ENCODE results near the gene SPDYE6.
"Not testable (repeated sequence)": the region's sequence is repeated elsewhere in the genome, so short reads cannot be mapped to it uniquely, and the experiment has no call there.

The SPDYE6 gene

DNA sequence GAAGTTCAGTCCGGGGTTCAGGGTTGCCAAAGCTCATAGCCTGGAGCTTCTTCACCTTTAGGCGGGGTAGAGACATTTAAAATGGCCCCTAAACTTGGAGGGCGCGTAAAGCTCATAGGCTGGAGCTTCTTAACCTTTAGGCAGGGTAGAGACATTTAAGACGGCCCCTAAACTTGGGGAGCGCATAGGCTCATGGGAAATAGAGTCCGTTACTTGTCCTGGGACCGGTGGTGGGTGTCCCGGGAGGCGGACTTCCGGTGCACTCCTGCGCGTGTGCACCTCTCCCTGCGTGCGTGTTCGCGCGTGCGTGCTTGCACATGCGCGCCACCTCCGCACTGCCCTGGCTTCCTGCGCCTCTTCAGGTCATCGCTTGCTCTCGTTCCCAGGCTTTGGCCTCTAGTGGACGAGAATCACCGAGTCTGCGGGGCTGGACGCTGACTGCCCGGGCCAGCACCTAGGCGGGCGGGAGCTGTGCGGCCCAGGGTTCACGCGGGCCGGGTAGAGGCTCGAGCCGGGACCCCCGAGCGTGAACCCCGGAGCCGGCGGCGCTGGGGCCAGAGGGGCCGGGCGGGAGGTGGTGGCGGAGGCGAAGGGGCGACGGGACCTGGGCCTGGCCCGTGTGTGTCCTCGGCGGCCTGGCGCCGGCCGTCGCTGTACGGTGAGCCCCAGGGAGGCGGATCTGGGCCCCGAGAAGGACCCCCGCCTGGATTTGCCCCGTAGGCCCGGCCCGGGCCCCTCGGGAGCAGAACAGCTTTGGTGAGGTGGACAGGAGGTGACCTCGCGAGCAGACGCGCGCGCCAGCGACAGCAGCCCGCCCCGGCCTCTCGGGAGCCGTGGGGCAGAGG lies 7.5 kb upstream of the SPDYE6 start:
- not testable (repeated sequence) for FAIRE-seq

GRCh38 chr7:102346983-102347382 lies 9.3 kb downstream of the SPDYE6 start:
- FAIRE-seq = not testable (repeated sequence)

DNA sequence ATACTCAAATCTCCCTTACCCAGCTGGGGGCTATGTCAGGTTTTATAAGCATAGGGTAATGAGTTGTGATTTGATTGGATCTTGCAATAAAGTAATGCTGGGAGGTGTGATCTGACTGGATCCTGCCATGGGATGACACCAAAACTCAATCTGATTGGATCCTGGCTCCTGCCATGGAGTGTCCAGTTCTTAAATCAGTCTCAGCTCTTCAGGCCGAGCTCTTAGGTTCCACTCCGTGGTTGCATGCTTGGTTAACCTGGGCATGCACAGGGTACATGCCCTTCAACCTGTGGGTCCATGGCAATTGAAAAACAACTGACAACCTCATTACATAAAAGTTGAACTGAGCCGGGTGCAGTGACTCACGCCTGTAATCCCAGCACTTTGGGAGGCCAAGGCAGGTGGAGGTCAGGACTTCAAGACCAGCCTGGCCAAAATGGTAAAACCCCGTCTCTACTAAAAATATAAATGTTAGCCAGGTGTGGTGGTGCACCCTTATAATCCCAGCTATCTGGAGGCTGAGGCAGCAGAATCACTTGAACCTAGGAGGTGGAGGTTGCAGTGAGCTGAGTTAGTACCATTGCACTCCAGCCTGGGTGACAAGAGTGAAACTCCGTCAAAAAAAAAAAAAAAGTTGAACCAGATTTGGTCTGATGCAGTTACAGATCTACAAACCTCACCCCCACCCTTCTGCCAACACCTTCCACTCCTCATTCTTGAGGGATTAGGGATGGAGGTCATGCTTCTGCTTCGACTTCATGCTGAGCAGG lies 15.5 kb downstream of the SPDYE6 start:
- FAIRE-seq = not testable (repeated sequence)

- FAIRE-seq = not testable (repeated sequence)
Observed at GRCh38 chr7:102337420-102337819, 18.8 kb downstream of the SPDYE6 start.

DNA sequence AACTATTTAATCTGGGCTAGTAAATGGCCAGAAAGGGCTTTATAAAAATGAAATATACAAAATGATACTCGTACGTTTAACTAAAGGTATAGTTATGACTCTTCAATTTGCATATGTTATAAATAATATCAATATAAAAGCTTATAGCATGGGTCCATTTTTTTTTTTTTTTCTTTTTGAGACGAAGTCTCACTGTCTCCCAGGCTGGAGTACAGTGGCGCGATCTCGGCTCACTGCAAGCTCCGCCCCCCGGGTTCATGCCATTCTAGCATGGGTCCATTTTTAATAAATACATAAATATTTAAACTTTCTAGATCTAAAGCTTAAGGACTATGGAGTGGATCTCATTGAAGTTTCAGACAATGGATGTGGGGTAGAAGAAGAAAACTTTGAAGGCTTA lies 19.2 kb downstream of the SPDYE6 start:
- FAIRE-seq = not testable (repeated sequence)

- FAIRE-seq = not testable (repeated sequence)
Observed at GRCh38 chr7:102335574-102335973, 20.7 kb downstream of the SPDYE6 start.

DNA sequence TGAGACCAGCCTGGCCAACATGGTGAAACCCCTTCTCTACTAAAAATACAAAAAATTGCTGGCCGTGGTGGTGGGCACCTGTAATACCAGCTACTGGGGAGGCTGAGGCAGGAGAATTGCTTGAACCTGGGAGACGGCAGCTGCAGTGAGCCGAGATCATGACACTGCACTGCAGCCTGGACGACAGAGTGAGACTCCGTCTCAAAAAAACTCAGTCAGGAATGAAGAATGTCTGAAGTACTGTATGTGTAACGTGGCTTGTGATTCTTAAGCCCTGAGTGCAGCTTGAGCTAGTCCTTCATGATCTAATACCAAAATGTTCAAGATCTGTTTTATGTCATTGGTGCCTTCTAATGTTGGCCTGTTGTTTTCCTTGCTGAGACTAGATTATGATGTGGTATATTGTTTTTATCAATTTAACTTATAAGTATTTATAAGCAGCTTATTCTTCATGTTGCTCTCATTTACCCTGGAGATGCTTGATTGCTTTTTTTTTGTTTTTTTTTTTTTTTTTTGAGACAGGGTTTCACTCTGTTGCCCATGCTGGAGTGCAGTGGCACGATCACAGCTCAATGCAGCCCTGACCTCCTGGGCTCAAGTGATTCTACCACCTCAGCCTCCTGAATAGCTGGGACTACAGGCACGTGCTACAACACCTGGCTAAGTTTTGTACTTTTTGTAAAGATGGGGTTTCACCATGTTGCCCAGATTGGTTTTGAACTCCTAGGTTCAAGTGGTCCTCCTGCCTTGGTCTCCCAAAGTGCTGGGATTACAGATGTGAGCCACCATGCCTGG lies 25.4 kb downstream of the SPDYE6 start:
- not testable (repeated sequence) for FAIRE-seq

DNA sequence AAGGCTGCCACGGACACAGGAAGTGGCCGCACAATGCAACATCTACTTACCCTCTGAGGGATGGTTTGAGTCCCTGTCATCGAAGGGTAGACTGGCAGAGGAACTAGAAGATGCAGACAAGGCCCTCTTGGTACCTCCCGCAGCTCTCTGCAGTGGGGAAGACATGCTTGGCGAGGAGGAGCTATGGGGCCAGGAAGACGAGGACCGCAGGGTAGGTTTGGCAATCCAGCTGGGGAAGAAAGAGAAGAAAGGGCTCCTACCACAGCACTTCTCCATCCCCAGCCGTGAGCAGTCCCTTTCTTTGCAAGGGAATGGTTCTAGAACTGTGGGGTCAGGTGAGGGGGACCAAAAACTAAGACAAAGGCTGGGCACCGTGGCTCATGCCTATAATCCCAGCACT lies 26.9 kb downstream of the SPDYE6 start:
- FAIRE-seq = not testable (repeated sequence)

GRCh38 chr7:102328863-102329262 lies 27.4 kb downstream of the SPDYE6 start:
- not testable (repeated sequence) for FAIRE-seq

DNA sequence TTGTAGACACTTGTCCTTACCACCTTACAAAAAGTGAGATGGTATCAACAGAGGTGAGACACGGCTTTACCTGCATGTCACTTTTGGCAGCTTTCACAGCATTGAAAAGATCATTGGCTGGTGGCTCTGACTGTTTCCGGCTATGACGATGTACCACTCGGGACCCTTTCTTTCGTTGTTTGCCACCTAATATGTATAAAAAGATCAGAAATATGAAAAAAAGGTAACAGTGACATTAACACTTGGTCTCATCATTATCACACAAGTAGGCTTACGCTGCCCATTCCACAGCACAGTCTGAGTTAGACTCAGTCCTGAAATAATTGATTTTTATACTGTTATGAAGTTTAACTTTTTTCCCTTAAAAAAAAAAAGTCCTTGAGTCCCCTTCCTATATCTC lies 29.1 kb downstream of the SPDYE6 start:
- FAIRE-seq = not testable (repeated sequence)

DNA sequence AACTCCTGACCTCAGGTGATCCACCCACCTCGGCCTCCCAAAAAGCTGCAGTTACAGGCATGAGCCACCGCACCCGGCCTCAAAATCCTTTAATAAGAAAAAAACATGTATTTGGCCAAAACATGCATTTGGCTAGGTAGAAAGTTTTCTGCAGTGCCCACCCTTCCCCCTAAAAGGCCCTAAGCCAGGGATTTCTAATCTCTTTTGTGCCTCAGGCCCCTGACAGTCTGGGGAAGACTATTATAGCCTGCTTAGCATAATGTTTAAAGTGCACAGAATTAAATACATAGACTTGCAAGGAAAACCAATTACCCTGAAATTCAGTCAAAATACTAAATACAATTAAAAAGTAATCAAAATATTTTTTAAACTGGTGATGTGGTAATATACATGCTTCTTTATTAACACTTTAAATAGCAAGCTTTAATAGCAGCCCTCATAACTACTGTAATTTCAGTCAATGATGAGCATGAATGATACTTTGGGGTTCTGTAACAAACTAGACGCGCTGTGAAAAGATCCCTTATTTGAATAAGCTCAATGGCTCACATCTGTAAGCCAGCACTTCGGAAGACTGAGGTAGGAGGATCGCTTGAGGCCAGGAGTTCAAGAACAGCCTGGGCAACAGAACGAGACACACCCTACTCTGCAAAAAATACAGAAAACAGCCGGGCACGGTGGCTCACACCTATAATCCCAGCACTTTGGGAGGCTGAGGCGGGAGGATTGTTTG lies 29.9 kb downstream of the SPDYE6 start:
- FAIRE-seq = no peak

DNA sequence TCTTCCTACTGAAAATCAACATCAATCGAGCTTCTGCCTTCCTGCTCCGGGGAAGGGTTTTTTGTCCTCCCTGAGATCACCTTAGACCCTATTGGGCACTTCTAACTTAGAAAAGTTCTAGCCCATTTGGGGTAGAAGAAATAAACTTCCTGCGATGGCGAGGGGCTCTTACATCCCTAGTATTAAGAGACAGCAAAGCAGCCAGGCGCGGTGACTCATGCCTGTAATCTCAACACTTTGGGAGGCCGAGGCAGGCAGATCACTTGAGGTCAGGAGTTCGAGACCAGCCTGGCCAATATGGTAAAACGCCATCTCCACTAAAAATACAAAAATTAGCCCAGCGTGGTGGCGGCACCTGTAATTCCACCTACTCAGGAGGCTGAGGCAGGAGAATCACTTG lies 31.1 kb downstream of the SPDYE6 start:
- FAIRE-seq = not testable (repeated sequence)

- FAIRE-seq = no peak
Observed at GRCh38 chr7:102323914-102324195, 32.4 kb downstream of the SPDYE6 start.

- no peak for FAIRE-seq
Observed at GRCh38 chr7:102322202-102322715, 34.0 kb downstream of the SPDYE6 start.

DNA sequence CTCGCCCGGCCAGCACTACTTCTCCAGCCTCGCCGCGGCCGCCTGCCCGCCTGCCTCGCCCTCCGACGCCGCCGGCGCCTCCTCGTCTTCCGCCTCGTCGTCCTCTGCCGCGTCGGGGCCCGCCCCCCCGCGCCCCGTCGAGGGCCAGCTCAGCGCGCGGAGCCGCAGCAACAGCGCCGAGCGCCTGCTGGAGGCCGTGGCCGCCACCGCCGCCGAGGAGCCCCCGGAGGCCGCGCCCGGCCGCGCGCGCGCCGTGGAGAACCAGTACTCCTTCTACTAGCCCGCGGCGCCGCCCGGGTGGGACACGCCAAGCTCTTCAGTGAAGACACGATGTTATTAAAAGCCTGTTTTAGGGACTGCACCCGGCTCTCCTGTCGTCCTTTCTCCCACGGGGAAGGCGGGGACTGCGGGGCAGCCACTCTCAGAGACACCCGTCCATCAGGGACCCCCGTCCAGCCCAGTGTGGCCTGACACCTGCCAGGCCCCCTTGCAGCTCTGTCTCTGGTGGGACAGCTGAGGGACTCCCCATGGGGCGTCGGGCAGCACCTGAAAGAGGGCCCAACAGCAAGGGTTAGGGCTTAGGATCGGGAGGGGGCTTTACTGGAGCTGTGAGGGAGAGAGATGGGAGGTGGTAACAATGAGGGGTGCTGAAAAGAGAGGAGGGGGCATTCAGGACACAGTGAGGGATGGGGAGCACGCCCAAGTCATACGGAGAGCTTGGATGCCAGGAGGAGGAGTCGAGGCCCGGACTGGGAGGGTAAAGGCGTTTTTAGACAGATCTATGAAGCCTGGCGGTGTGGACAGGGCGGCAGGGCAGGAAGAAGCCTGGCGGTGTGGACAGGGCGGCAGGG lies 34.7 kb downstream of the SPDYE6 start:
- FAIRE-seq = no peak

DNA sequence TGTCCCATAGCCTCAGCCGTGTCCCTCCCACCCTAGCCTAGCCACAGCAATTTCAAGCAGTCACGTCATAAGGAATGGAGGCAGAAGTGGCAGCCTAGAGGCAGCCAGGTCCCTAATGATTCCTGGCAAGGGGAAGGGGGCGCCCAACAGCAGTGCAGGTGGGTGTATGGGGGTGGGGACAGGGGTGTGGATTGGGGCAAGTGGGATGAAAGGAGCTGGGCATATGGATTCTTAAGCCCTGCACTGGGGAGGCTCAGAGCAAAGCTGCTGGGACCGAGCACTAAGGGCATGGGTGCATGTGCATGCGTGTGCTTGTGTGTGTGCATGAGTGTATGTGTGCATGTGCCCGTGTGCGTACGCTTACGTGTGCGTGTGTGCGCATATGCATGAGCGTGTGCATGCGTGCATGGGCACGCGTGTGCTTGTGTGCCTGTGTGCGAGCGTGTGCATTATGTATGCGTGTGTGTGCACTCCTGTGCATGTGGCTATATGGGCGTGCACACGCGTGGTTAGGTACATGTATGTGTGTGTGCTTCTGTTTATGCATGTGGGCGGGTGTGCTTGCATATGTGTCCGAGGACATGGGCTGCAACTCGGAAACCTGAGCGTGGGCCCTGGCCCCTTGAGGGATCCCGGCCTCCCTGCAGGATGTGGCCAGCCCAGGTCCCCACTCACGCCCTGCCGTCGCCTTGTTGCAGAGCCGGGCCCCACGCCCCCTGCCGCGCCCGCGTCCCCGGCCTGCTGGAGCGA lies 35.5 kb downstream of the SPDYE6 start:
- FAIRE-seq = no peak

DNA sequence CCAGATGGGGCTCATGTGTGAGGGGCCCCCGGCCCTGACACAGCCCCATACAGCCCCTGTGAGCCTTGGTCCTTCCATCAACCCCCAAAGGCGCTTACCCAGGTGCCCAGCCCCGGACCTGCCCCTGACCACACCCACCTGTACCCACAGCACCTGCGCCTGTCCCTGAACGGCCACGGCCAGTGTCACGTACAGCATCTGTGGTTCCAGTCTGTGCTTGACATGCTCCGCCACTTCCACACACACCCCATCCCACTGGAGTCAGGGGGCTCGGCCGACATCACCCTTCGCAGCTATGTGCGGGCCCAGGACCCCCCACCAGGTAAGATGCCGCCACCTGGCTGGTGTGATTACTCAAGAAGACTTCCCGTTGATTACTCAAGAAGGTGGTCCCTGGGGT lies 36.1 kb downstream of the SPDYE6 start:
- FAIRE-seq = no peak

DNA sequence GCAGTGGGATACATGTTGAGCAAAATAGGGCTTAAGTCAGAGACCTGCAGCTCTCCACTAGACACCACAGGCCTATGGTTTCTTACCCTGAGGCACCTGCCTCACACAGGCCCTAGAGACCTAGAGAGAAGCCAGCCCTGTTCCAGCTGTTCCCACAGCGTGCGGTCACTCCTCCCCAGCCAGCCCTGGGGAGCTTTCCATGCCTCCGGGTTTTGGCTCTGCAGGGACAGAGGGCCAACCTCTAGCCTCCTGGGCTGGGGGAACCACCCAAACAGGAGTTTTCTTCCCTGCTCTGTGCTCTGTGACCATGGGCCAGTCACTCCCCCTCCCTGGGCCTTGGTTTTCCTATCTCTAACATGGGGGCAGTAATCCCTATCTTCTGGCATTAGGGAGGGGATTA lies 36.6 kb downstream of the SPDYE6 start:
- FAIRE-seq = no peak

DNA sequence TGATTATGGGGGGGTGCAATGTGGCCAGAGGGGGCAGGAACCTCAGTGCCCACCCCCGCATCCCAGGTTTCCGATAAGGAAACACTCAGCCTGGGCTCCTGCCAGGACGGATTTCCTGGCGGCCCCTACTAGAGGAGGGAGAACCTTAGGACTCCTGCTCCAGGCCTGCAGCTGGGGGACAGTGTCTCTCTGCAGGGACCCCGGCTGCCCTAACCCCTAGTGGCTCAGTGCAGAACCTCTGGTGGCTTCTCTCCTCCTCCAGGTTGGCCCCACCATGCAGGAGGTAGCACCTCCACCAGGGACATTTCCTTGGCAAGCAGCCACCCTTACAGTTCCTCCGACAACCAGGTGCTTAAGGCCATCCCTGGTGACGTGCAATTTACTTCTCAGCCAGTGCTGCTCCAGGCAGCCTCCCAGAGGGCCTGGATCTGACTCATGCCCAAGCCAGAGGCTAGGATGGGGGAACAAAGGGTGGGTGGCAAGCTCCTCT lies 37.7 kb downstream of the SPDYE6 start:
- no peak for FAIRE-seq

- no peak for FAIRE-seq
Observed at GRCh38 chr7:102317231-102318059, 38.8 kb downstream of the SPDYE6 start.

Measured in TTC549 (cell line).